Measurements from ENCODE around the gene ZBED6. TPM values are rescaled to one million over a fixed set of nuclear protein-coding genes. Genes with fewer than 3 reads are reported as not detected.

Gene ZBED6
- total and polyA plus RNA-seq, 10 of the 15 experiments (the other 5 are each of a cell fraction or from before 2014, with no cell fraction given): 0.13 to 15.9 (median 4.8) TPM

DNA sequence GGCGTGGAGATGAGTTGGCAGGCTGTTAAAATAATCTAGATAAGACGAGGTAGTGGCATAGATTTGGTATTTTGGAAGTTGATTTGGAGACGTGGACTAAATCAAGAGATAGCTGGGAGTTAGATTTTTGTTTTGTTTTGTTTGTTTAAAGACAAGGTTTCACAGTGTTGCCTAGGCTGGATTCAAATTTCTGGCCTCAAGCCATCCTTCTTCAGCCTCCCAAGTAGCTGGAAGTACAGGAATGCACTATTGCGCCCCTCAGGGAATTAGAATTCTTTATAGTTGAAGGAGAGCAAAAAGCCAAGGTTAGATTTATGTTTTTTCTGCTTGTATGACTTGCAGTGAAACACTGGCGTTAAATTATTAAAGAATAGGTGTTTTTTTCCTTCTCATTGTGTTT lies 43.7 kb downstream of the ZBED6 start (continued):
- TF ChIP-seq TAF1 (IDR thresholded peaks at IDR 0.05; ENCODE audit: borderline replicate concordance, low read depth, low read length): no peak
- TF ChIP-seq ESRRA (IDR thresholded peaks at IDR 0.05; ENCODE audit: low read length): no peak
- no peak for TF ChIP-seq MEF2B (IDR thresholded peaks at IDR 0.05; ENCODE audit: partially characterized antibody, poor library complexity, severe bottlenecking)
- TF ChIP-seq ZNF217 (IDR thresholded peaks at IDR 0.05): no peak
- TF ChIP-seq, protein P1, sequence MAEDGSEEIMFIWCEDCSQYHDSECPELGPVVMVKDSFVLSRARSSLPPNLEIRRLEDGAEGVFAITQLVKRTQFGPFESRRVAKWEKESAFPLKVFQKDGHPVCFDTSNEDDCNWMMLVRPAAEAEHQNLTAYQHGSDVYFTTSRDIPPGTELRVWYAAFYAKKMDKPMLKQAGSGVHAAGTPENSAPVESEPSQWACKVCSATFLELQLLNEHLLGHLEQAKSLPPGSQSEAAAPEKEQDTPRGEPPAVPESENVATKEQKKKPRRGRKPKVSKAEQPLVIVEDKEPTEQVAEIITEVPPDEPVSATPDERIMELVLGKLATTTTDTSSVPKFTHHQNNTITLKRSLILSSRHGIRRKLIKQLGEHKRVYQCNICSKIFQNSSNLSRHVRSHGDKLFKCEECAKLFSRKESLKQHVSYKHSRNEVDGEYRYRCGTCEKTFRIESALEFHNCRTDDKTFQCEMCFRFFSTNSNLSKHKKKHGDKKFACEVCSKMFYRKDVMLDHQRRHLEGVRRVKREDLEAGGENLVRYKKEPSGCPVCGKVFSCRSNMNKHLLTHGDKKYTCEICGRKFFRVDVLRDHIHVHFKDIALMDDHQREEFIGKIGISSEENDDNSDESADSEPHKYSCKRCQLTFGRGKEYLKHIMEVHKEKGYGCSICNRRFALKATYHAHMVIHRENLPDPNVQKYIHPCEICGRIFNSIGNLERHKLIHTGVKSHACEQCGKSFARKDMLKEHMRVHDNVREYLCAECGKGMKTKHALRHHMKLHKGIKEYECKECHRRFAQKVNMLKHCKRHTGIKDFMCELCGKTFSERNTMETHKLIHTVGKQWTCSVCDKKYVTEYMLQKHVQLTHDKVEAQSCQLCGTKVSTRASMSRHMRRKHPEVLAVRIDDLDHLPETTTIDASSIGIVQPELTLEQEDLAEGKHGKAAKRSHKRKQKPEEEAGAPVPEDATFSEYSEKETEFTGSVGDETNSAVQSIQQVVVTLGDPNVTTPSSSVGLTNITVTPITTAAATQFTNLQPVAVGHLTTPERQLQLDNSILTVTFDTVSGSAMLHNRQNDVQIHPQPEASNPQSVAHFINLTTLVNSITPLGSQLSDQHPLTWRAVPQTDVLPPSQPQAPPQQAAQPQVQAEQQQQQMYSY (CRISPR knock-in tag; IDR thresholded peaks at IDR 0.05): no peak
- TF ChIP-seq SUZ12 (IDR thresholded peaks at IDR 0.05; ENCODE audit: unreplicated experiment): no peak
- TF ChIP-seq TBL1XR1 (IDR thresholded peaks at IDR 0.05; ENCODE audit: low read depth, low read length): no peak
- TF ChIP-seq SIN3A (IDR thresholded peaks at IDR 0.05; ENCODE audit: low read depth, low read length): no peak
- TF ChIP-seq KLF5 (IDR thresholded peaks at IDR 0.05; ENCODE audit: partially characterized antibody): no peak

DNA sequence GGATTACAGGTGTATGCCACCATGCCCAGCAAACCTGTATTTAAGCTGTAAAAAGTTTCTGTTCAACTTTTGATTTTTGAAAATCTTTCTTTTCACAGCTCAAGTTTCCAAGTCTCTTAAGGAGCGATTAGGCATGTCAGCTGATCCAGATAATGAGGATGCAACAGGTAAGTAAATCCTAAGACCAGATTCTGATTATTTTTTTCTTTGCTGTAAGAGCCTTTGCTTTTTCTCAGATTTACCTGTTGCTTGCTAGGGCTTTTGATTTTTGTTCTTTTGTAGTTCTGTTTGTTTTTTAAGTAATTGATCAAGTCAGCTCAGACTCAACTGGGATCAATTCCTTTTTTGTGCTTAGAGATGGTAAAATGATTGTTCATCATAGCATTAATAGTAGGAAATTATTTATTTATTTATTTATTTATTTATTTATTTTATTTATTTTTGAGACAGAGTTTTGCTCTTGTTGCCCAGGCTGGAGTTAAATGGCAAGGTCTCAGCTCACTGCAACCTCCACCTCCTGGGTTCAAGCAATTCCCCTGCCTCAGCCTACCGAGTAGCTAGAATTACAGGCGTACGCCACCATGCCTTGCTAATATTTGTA lies 44.9 kb downstream of the ZBED6 start:
- intact Hi-C loops (cut with micrococcal nuclease; ENCODE audit: unreplicated experiment) (no loop called here), in situ Hi-C loops (cut with MboI) (no loop called here)
- TF ChIP-seq BACH1 (IDR thresholded peaks at IDR 0.05; ENCODE audit: borderline replicate concordance) (no peak), BRCA1 (IDR thresholded peaks at IDR 0.05; ENCODE audit: low read depth, low read length) (no peak), IRF4 (IDR thresholded peaks at IDR 0.05; ENCODE audit: low read depth, low read length) (no peak), ZNF24 (IDR thresholded peaks at IDR 0.05) (no peak), ETV6 (conservative IDR thresholded peaks at IDR 0.05 in 1 of 2, IDR thresholded peaks at IDR 0.05 in 1 of 2; ENCODE audit: borderline replicate concordance in 1 of 2, low read depth in 1 of 2) (no peak), SREBF1 (IDR thresholded peaks at IDR 0.05; ENCODE audit: low read length) (no peak)
- no TSS peak for BruUV-seq (replicated peaks)
- SMC1A ChIA-PET (ENCODE audit: uncharacterized antibody, unreplicated experiment): no interaction called here
- Histone ChIP-seq H3K4me1 (ENCODE audit: control insufficient read depth, insufficient read depth, low read length) (no peaks in the 10 kb centered on the region), H4K20me1 (ENCODE audit: control insufficient read depth, insufficient read depth) (no peaks in the 10 kb centered on the region), H3K4me3 (no peak overlapping the region), H2AFZ (ENCODE audit: control insufficient read depth, low read depth, low read length) (no peak overlapping the region), H3K36me3 (ENCODE audit: control insufficient read depth in 2 of 2, insufficient read depth in 2 of 2, low read length in 1 of 2) (peaks cover 2 to 23% of the 10 kb centered on the region in 2 experiments), H3K27me3 (replicated peaks in 1 of 2; ENCODE audit: control insufficient read depth in 2 of 2, insufficient read depth in 2 of 2, low read length in 1 of 2) (no peaks in the 10 kb centered on the region), H3K9me3 (replicated peaks; ENCODE audit: control insufficient read depth, insufficient read depth, low read length) (no peaks in the 10 kb centered on the region), H3K4me2 (ENCODE audit: control insufficient read depth, insufficient read depth) (no peak overlapping the region), H3K9ac (ENCODE audit: control insufficient read depth, insufficient read depth, low read length) (no peak overlapping the region), H3K79me2 (ENCODE audit: control insufficient read depth, insufficient read depth, low read length) (no peaks in the 10 kb centered on the region), H3K27ac (ENCODE audit: control insufficient read depth, insufficient read depth) (no peak overlapping the region)
- CTCF ChIA-PET: interaction anchor here (0.8 kb wide), 1 partner anchor 289 kb away, joined by 3 read pairs; no protein-coding TSS in a partner anchor
- ATAC-seq (no peak), FAIRE-seq (no peak), DNase-seq (ENCODE audit: low read depth, low spot score) (no peak)
- WGBS (ENCODE audit: insufficient coverage, insufficient replicate concordance, low lambda C conversion rate, missing lambda C conversion rate): 99% methylated on average over 4 of the region's 4 CpGs
- RAD21 ChIA-PET (ENCODE audit: unreplicated experiment): no interaction called here
- POLR2A ChIA-PET: no interaction called here
